NCI-H187 treated with DMSO at 0.1 percent for 48 hours (cell line): ENCODE results near the gene TRPM2.
A peak's percentile ranks its signal among the peaks of the same experiment; 100 is the strongest.
"Not testable (repeated sequence)": the region's sequence is repeated elsewhere in the genome, so short reads cannot be mapped to it uniquely, and the experiment has no call there.

Experiments
- DNase-seq: peaks from one replicate; lab custom pipeline; 2025; lab: John Stamatoyannopoulos, UW

TRPM2 gene

GRCh38 chr21:44335266-44336059 lies 18.0 kb upstream of the TRPM2 start:
- DNase-seq, result no peak

GRCh38 chr21:44337449-44337848 lies 16.0 kb upstream of the TRPM2 start:
- DNase-seq, result no peak

GRCh38 chr21:44337941-44338895 lies 15.2 kb upstream of the TRPM2 start:
- no peak for DNase-seq

- DNase-seq, result peak; percentile 76
Observed at GRCh38 chr21:44338971-44339910, 14.2 kb upstream of the TRPM2 start, which contains the start of gene CFAP410. CFAP410 (minus strand) TSS chr21:44339390; CDS start chr21:44339194, 196 bp downstream.

GRCh38 chr21:44341726-44342458 lies 11.5 kb upstream of the TRPM2 start:
- not testable (repeated sequence) for DNase-seq

- not testable (repeated sequence) for DNase-seq
Observed at GRCh38 chr21:44342981-44343380, 10.4 kb upstream of the TRPM2 start.

GRCh38 chr21:44344541-44345183 lies 8.8 kb upstream of the TRPM2 start:
- DNase-seq, result no peak

- no peak for DNase-seq
Observed at GRCh38 chr21:44345495-44345894, 7.9 kb upstream of the TRPM2 start.

GRCh38 chr21:44347911-44348451 lies 5.4 kb upstream of the TRPM2 start:
- DNase-seq, result peak; percentile 50

GRCh38 chr21:44348861-44349260 lies 4.6 kb upstream of the TRPM2 start:
- DNase-seq, result no peak

GRCh38 chr21:44349416-44349846 lies 4.0 kb upstream of the TRPM2 start:
- no peak for DNase-seq

- DNase-seq, result no peak
Observed at GRCh38 chr21:44349847-44350772, 3.3 kb upstream of the TRPM2 start.

GRCh38 chr21:44350773-44351481 lies 2.5 kb upstream of the TRPM2 start:
- DNase-seq, result no peak

- DNase-seq, result no peak
Observed at GRCh38 chr21:44351535-44352252, 1.7 kb upstream of the TRPM2 start.

- DNase-seq, result no peak
Observed at GRCh38 chr21:44352253-44352860, 1.1 kb upstream of the TRPM2 start.

- no peak for DNase-seq
Observed at GRCh38 chr21:44354001-44354405, 582 bp downstream of the TRPM2 start.
